Vagina (tissue), 2 donors: ENCODE data around the gene C12orf76. TPM values are rescaled to one million over a fixed set of nuclear protein-coding genes. Genes with fewer than 3 reads are reported as not detected.
"Not testable (repeated sequence)": the region's sequence is repeated elsewhere in the genome, so short reads cannot be mapped to it uniquely, and the experiment has no call there.

Source experiments
- DNase-seq, 2 donors: peaks; one replicate each; pipeline ENCODE4 v3.0.0-alpha.2; 2017; ENCODE audit errors: extremely low spot score in 2 of 2
- H3K27ac ChIP-seq: fragments of 200-600 bp; sonication (generic); one replicate; pipeline ENCODE4 v1.5.1; 2019
- H3K27me3 ChIP-seq: fragments of 200-600 bp; sonication (generic); one replicate; pipeline ENCODE4 v1.5.1; 2019
- H3K36me3 ChIP-seq, 2 donors: fragments of 200-600 bp; sonication (generic); one replicate each; pipeline ENCODE4 v1.5.1; 2017 to 2019
- H3K4me1 ChIP-seq: fragments of 200-600 bp; sonication (generic); one replicate; pipeline ENCODE4 v1.5.1; 2019
- H3K4me3 ChIP-seq, 2 donors: fragments of 200-600 bp; sonication (generic); 1 replicate in 1 of 2; 2 replicates in 1 of 2; pipeline ENCODE4 v1.5.1; 2016 to 2019
- H3K9me3 ChIP-seq: fragments of 200-600 bp; sonication (generic); one replicate; pipeline ENCODE4 v1.5.1; 2019
- CTCF ChIP-seq, 3 experiments: fragments of 450-650 bp in 2 of 3; fragments of 200-600 bp in 1 of 3; sonication (generic) in 1 of 3; IDR thresholded peaks; one replicate each; pipeline ENCODE4 v1.5.1; 2017 to 2019; ENCODE audit warnings: antibody characterized with exemption in 3 of 3, mild to moderate bottlenecking in 2 of 3, moderate library complexity in 2 of 3
- POLR2A ChIP-seq, 2 donors: fragments of 450-650 bp; IDR thresholded peaks; one replicate each; pipeline ENCODE4 v1.6.1; 2017; ENCODE audit warnings: antibody characterized with exemption in 2 of 2, mild to moderate bottlenecking in 2 of 2, moderate library complexity in 2 of 2
- POLR2AphosphoS5 ChIP-seq, 2 donors: sonication (generic); formaldehyde crosslinking; IDR thresholded peaks; one replicate each; pipeline ENCODE4 v1.9.0; 2017; ENCODE audit warnings: antibody characterized with exemption in 2 of 2, mild to moderate bottlenecking in 2 of 2, low read depth in 1 of 2; ENCODE audit not compliant: insufficient read depth in 1 of 2
- intact Hi-C: fragments of 100-400 bp; cut with DNase I; formaldehyde crosslinking; loops from one replicate; pipeline ENCODE4 v1.15.1; 2023
- total RNA-seq: library from RNA; depleted of rRNA; stranded (reverse); fragments of >200 nt; gene quantifications from one replicate; pipeline ENCODE4 v1.2.3, GENCODE V29; 2016

C12orf76 gene
- total RNA-seq, 1 donor from 2014 or later = 7.6 TPM

- Histone ChIP-seq H3K9me3 (no peaks in the 10 kb centered on the region), H3K27me3 (no peaks in the 10 kb centered on the region), H3K4me1 (peaks cover 5% of the 10 kb centered on the region), H3K36me3 (no peaks in the 10 kb centered on the region), H3K4me3 (no peak overlapping the region), H3K27ac (no peak overlapping the region)
- intact Hi-C loops = no loop called here
- no peak for DNase-seq
- TF ChIP-seq POLR2AphosphoS5 (IDR thresholded peaks at IDR 0.05; ENCODE audit: insufficient read depth in 1 of 2, low read depth in 1 of 2) (no peak), CTCF (IDR thresholded peaks at IDR 0.05) (no peak), POLR2A (IDR thresholded peaks at IDR 0.05) (no peak)
These were observed 20.3 kb upstream of the C12orf76 start for GRCh38 chr12:110068654-110069053.

GRCh38 chr12:110068115-110068514 lies 19.8 kb upstream of the C12orf76 start:
- H3K9me3 ChIP-seq, DNase-seq, H3K4me1 ChIP-seq, H3K4me3 ChIP-seq, H3K27ac ChIP-seq, H3K36me3 ChIP-seq, H3K27me3 ChIP-seq, intact Hi-C loops: not testable (repeated sequence)

- no peak for TF ChIP-seq CTCF (IDR thresholded peaks at IDR 0.05)
- no peak for TF ChIP-seq POLR2AphosphoS5 (IDR thresholded peaks at IDR 0.05; ENCODE audit: insufficient read depth in 1 of 2, low read depth in 1 of 2)
- TF ChIP-seq POLR2A (IDR thresholded peaks at IDR 0.05) = no peak
- intact Hi-C loops = no loop called here
- H3K9me3 ChIP-seq = no peaks in the 10 kb centered on the region
- H3K27ac ChIP-seq = no peak overlapping the region
- no peaks in the 10 kb centered on the region for H3K27me3 ChIP-seq
- H3K36me3 ChIP-seq = no peaks in the 10 kb centered on the region
- H3K4me3 ChIP-seq = no peak overlapping the region
- H3K4me1 ChIP-seq = no peaks in the 10 kb centered on the region
- DNase-seq = no peak
These were observed 19.2 kb upstream of the C12orf76 start for GRCh38 chr12:110067531-110067930.

- H3K27ac ChIP-seq = no peak overlapping the region
- no peaks in the 10 kb centered on the region for H3K9me3 ChIP-seq
- H3K4me1 ChIP-seq = no peaks in the 10 kb centered on the region
- no peak for DNase-seq
- no peak overlapping the region for H3K4me3 ChIP-seq
- intact Hi-C loops = no loop called here
- no peaks in the 10 kb centered on the region for H3K27me3 ChIP-seq
- TF ChIP-seq CTCF (IDR thresholded peaks at IDR 0.05) (no peak), POLR2AphosphoS5 (IDR thresholded peaks at IDR 0.05; ENCODE audit: insufficient read depth in 1 of 2, low read depth in 1 of 2) (no peak), POLR2A (IDR thresholded peaks at IDR 0.05) (no peak)
- H3K36me3 ChIP-seq = no peaks in the 10 kb centered on the region
These were observed 17.2 kb upstream of the C12orf76 start for GRCh38 chr12:110065540-110065939.

GRCh38 chr12:110062241-110062640 lies 13.9 kb upstream of the C12orf76 start:
- no peaks in the 10 kb centered on the region for H3K27me3 ChIP-seq
- intact Hi-C loops = no loop called here
- H3K36me3 ChIP-seq = no peaks in the 10 kb centered on the region
- no peak overlapping the region for H3K27ac ChIP-seq
- H3K4me3 ChIP-seq = no peak overlapping the region
- no peaks in the 10 kb centered on the region for H3K4me1 ChIP-seq
- H3K9me3 ChIP-seq = no peaks in the 10 kb centered on the region
- no peak for DNase-seq
- TF ChIP-seq CTCF (IDR thresholded peaks at IDR 0.05) (no peak), POLR2AphosphoS5 (IDR thresholded peaks at IDR 0.05; ENCODE audit: insufficient read depth in 1 of 2, low read depth in 1 of 2) (no peak), POLR2A (IDR thresholded peaks at IDR 0.05) (no peak)

GRCh38 chr12:110059651-110060000 lies 11.3 kb upstream of the C12orf76 start:
- intact Hi-C loops = no loop called here
- Histone ChIP-seq H3K27ac (no peak overlapping the region), H3K4me1 (no peaks in the 10 kb centered on the region), H3K36me3 (no peaks in the 10 kb centered on the region), H3K4me3 (no peak overlapping the region), H3K9me3 (no peaks in the 10 kb centered on the region), H3K27me3 (no peaks in the 10 kb centered on the region)
- no peak for DNase-seq
- no peak for TF ChIP-seq POLR2AphosphoS5 (IDR thresholded peaks at IDR 0.05; ENCODE audit: insufficient read depth in 1 of 2, low read depth in 1 of 2)
- TF ChIP-seq POLR2A (IDR thresholded peaks at IDR 0.05) = no peak
- TF ChIP-seq CTCF (IDR thresholded peaks at IDR 0.05) = no peak
